Omental fat pad (tissue), 4 donors: ENCODE results near the gene FGFBP1. TPM values are rescaled to one million over a fixed set of nuclear protein-coding genes. Genes with fewer than 3 reads are reported as not detected.

Experiments
- ATAC-seq: fragments of 150-250 bp; one replicate; pipeline ENCODE4 v1.9.1; 2016; ENCODE audit warnings: mild to moderate bottlenecking, moderate library complexity; ENCODE audit not compliant: low FRiP score
- DNase-seq: peaks from one replicate; pipeline ENCODE4 v3.0.0-alpha.2; 2019; ENCODE audit warnings: low spot score
- CTCF ChIP-seq, 3 donors: fragments of 450-650 bp; IDR thresholded peaks; one replicate each; pipeline ENCODE4 v1.5.1; 2016 to 2017; ENCODE audit warnings: antibody characterized with exemption in 3 of 3, mild to moderate bottlenecking in 3 of 3, moderate library complexity in 2 of 3
- total RNA-seq, 4 donors: library from RNA; depleted of rRNA; stranded (reverse); fragments of >200 nt; gene quantifications; one replicate each; pipeline ENCODE4 v1.1.0, GENCODE V29; 2016

FGFBP1 gene
- total RNA-seq, 4 donors from 2014 or later: 0.50 to 25.8 (median 1.9) TPM

- no peak for DNase-seq
- no peak for ATAC-seq
- no peak for TF ChIP-seq CTCF (IDR thresholded peaks at IDR 0.05)
These were observed 32.7 kb upstream of the FGFBP1 start for GRCh38 chr4:15971068-15971801.

- DNase-seq: no peak
- no peak for TF ChIP-seq CTCF (IDR thresholded peaks at IDR 0.05)
- ATAC-seq: no peak
These were observed 30.2 kb upstream of the FGFBP1 start for GRCh38 chr4:15968551-15969300.

DNA sequence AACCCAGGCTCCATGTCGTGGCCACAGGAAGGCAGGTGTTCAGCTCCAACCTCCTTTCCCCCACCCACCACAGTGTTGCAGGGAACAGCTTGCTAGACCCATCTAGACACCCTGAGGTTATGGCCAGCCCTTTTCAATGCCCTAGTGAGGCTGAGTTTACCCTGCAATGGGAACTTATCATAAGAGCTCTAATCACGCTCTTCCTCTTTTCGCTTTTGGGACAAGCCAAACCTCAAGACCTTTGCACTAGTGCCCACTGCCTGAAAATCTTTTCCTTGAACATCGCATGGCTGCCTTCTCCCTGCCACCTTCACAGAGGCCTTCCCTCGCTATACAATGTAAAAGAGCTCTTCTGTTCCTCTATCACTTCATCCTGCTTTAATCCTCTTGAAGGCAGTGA, 26.8 kb upstream of the FGFBP1 start:
- no peak for ATAC-seq
- DNase-seq: no peak
- TF ChIP-seq CTCF (IDR thresholded peaks at IDR 0.05): no peak

DNA sequence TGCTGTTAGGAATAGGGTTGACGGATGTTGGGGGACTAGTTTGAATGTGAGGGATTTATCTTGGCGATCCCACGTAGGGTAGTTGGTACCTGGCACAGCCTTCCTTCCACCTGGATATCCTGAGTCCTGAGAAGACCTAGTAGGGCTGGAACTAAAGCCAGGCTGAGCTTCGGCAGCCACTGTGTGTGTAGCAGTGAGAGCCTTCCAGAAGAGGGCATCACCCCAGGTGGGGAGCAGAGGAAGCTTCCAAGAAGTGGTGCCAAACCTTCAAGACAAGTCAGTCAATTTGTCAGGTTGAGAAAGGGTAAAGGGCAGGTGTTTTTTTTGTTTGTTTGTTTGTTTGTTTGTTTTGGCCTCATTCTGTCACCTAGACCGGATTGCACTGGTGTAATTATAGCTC, 25.6 kb upstream of the FGFBP1 start:
- DNase-seq (no peak), ATAC-seq (no peak)
- TF ChIP-seq CTCF (IDR thresholded peaks at IDR 0.05): no peak

GRCh38 chr4:15963576-15963975, 25.0 kb upstream of the FGFBP1 start:
- DNase-seq (no peak), ATAC-seq (peak; percentile 23)
- no peak for TF ChIP-seq CTCF (IDR thresholded peaks at IDR 0.05)

DNA sequence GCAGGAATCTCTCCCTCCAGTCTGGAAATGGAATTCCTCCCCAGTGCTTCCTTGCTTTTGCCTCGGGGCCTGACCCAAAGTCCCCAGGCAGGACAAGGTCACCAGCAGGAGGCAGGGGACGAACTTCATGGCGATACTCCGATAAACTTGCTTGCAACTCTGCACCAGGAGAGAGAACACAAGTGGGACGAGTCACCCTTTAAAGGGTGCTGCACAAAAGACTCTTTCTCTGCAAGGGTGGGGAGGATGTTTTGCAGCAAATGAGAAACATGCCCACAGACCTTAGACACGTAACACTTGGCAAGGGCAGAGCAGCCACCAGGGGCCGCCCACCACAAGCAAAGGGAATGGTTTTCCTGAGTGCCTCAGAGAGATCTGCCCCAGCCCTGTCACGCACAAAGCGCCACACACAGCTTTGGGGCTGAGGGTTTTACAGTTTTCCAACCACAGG, 24.5 kb upstream of the FGFBP1 start, which contains the start of gene FGFBP2:
TSS of gene FGFBP2 (minus strand) at position 175 of the 451 bp plus-strand sequence. CDS start at position 129, 46 bp downstream.
- ATAC-seq: peak; percentile 6
- no peak for TF ChIP-seq CTCF (IDR thresholded peaks at IDR 0.05)
- DNase-seq: no peak
